HEK293 (cell line): Measurements from ENCODE around the gene CTAGE1.

Experiments used
- CTCF ChIA-PET: fragments of 350-600 bp; formaldehyde crosslinking; extraction: SDS; loops from one replicate; lab custom pipeline; 2021; ENCODE audit warnings: antibody characterized with exemption; lab: Yijun Ruan, JAX
- POLR2A ChIA-PET: fragments of 300-600 bp; formaldehyde crosslinking; extraction: SDS; loops from one replicate; lab custom pipeline; 2020; ENCODE audit warnings: antibody characterized with exemption, inconsistent platforms; lab: Yijun Ruan, JAX
- H3K27ac ChIP-seq: fragments of 200-500 bp; sonication (Bioruptor generic); 2 replicates; pipeline ENCODE4 v1.5.1; 2014; ENCODE audit warnings: low read depth, low read length, control low read depth, inconsistent platforms; ENCODE audit errors: extremely low read depth
- H3K36me3 ChIP-seq, 2 experiments: fragments of 200-500 bp in 1 of 2; sonication (Bioruptor generic) in 1 of 2; 1 replicate in 1 of 2; 2 replicates in 1 of 2; pipeline ENCODE4 v1.5.1; 2014 to 2017; ENCODE audit warnings: inconsistent platforms in 2 of 2, low read length in 2 of 2; ENCODE audit not compliant: control insufficient read depth in 2 of 2, insufficient read depth in 1 of 2
- H3K4me1 ChIP-seq: fragments of 200-500 bp; sonication (Bioruptor generic); 2 replicates; pipeline ENCODE4 v1.5.1; 2014; ENCODE audit warnings: mild to moderate bottlenecking, low read length, inconsistent platforms; ENCODE audit not compliant: control insufficient read depth, insufficient read depth
- H3K4me3 ChIP-seq: 2 replicates; pipeline ENCODE4 v1.5.1; 2011; ENCODE audit warnings: low read depth, mild to moderate bottlenecking, control low read depth, low read length, moderate library complexity
- H3K9me3 ChIP-seq: fragments of 200-500 bp; sonication (Bioruptor generic); 2 replicates; pipeline ENCODE4 v1.5.1; 2014; ENCODE audit warnings: low read depth, low read length, inconsistent platforms; ENCODE audit not compliant: control insufficient read depth, insufficient read depth
- GLI2 ChIP-seq: fragments of 450-650 bp; formaldehyde crosslinking; IDR thresholded peaks from 2 replicates; pipeline ENCODE4; 2017; ENCODE audit warnings: missing biosample characterization, missing genetic modification characterization, low read depth, borderline replicate concordance
- TCF7L2 ChIP-seq: IDR thresholded peaks from 2 replicates; pipeline ENCODE4 v1.6.1; 2011; ENCODE audit warnings: low read depth, mild to moderate bottlenecking, inconsistent platforms, low read length, moderate library complexity, borderline replicate concordance
- ZNF114 ChIP-seq: fragments of 450-650 bp; formaldehyde crosslinking; IDR thresholded peaks from 2 replicates; pipeline ENCODE4 v1.5.0; 2017; ENCODE audit warnings: missing biosample characterization, missing genetic modification characterization
- ZNF24 ChIP-seq: fragments of 450-650 bp; formaldehyde crosslinking; IDR thresholded peaks from 2 replicates; pipeline ENCODE4 v1.5.1; 2016; ENCODE audit warnings: missing biosample characterization, missing genetic modification characterization
- ZNF350 ChIP-seq: fragments of 450-650 bp; formaldehyde crosslinking; IDR thresholded peaks from 2 replicates; pipeline ENCODE4 v1.5.0; 2017; ENCODE audit warnings: missing biosample characterization, mild to moderate bottlenecking, missing genetic modification characterization
- ZNF354C ChIP-seq: fragments of 450-650 bp; formaldehyde crosslinking; IDR thresholded peaks from 2 replicates; pipeline ENCODE4 v1.5.1; 2016; ENCODE audit warnings: missing biosample characterization, missing genetic modification characterization, low read depth, borderline replicate concordance
- ZNF629 ChIP-seq: fragments of 450-650 bp; formaldehyde crosslinking; IDR thresholded peaks from 2 replicates; pipeline ENCODE4 v1.5.1; 2017; ENCODE audit warnings: missing biosample characterization, missing genetic modification characterization
- ZNF76 ChIP-seq: fragments of 450-650 bp; formaldehyde crosslinking; IDR thresholded peaks from 2 replicates; pipeline ENCODE4; 2016; ENCODE audit warnings: low read depth, missing biosample characterization, missing genetic modification characterization, borderline replicate concordance
- ZNF776 ChIP-seq: fragments of 450-650 bp; formaldehyde crosslinking; IDR thresholded peaks from 2 replicates; pipeline ENCODE4 v1.5.0; 2017; ENCODE audit warnings: missing biosample characterization, missing genetic modification characterization, borderline replicate concordance
- ZNF785 ChIP-seq: fragments of 450-650 bp; formaldehyde crosslinking; IDR thresholded peaks from 2 replicates; pipeline ENCODE4 v1.5.1; 2016; ENCODE audit warnings: missing biosample characterization, missing genetic modification characterization
- ZNF791 ChIP-seq: fragments of 450-650 bp; formaldehyde crosslinking; IDR thresholded peaks from 2 replicates; pipeline ENCODE4 v1.5.1; 2016; ENCODE audit warnings: missing biosample characterization, missing genetic modification characterization
- TF ChIP-seq, protein P1 (sequence below): fragments of 450-650 bp; formaldehyde crosslinking; IDR thresholded peaks from 2 replicates; pipeline ENCODE4 v1.5.1; 2016; ENCODE audit warnings: missing biosample characterization, missing genetic modification characterization
- TF ChIP-seq, protein P2 (sequence below): fragments of 450-650 bp; formaldehyde crosslinking; IDR thresholded peaks from 2 replicates; pipeline ENCODE4 v1.5.1; 2016; ENCODE audit warnings: missing biosample characterization, missing genetic modification characterization, borderline replicate concordance
- TF ChIP-seq, protein P3 (sequence below): fragments of 450-650 bp; formaldehyde crosslinking; IDR thresholded peaks from 2 replicates; pipeline ENCODE4 v1.5.1; 2016; ENCODE audit warnings: missing biosample characterization, missing genetic modification characterization
- TF ChIP-seq, protein P4 (sequence below): fragments of 450-650 bp; formaldehyde crosslinking; IDR thresholded peaks from 2 replicates; pipeline ENCODE4 v1.5.1; 2016; ENCODE audit warnings: missing biosample characterization, missing genetic modification characterization
- TF ChIP-seq, protein P5 (sequence below): fragments of 450-650 bp; formaldehyde crosslinking; IDR thresholded peaks from 2 replicates; pipeline ENCODE4 v1.5.1; 2016; ENCODE audit warnings: missing biosample characterization, missing genetic modification characterization, borderline replicate concordance
- TF ChIP-seq, protein P6 (sequence below): fragments of 450-650 bp; formaldehyde crosslinking; IDR thresholded peaks from 2 replicates; pipeline ENCODE4 v1.5.1; 2016; ENCODE audit warnings: missing biosample characterization, missing genetic modification characterization
- TF ChIP-seq, protein P7 (sequence below): fragments of 450-650 bp; formaldehyde crosslinking; IDR thresholded peaks from 2 replicates; pipeline ENCODE4 v1.5.1; 2016; ENCODE audit warnings: missing biosample characterization, missing genetic modification characterization

CTAGE1 gene

DNA sequence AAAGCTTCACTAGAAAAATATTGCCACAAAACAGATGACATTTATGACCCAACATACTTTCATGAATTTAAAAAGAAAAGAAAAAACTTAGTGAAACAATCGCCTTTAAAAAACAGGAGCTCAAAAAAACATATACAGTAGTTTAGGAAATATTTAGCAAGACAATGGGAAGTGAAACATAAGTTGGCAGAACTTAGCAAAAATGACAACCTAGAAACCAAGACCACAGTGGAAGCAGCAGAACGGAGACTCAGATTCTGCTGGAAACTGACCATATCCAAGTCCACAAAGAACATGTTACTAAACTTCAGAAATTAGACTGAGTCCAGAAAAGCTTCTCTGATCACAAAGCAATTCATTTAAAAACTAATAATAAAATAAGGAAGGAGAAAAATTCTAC lies 41.8 kb upstream of the CTAGE1 start:
- POLR2A ChIA-PET = no interaction called here

DNA sequence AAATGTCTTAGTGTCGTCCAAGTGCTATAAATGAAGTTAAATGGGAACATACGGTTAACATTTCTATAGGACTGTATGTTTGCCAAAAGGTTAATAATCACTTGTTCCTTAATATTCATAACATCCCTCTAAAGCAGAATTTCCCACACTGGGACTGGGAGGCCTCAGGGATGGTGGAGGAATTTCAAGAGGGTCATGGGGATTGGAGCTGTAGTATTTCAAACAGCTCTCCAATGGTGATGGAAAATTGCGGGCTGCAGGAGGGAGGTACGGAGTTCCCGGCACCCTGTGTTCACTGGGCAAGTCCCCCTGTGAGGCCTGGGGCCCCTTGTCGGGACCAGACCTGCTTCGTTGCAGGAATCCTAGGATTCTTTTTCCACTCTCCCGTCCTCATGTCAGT lies 39.8 kb upstream of the CTAGE1 start:
- TF ChIP-seq ZNF785 (tag by site-specific recombination) = no peak
- TF ChIP-seq TCF7L2 = no peak
- TF ChIP-seq, protein P1, sequence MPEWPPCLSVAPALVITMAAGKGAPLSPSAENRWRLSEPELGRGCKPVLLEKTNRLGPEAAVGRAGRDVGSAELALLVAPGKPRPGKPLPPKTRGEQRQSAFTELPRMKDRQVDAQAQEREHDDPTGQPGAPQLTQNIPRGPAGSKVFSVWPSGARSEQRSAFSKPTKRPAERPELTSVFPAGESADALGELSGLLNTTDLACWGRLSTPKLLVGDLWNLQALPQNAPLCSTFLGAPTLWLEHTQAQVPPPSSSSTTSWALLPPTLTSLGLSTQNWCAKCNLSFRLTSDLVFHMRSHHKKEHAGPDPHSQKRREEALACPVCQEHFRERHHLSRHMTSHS (tag by site-specific recombination) = no peak
- no peaks in the 10 kb centered on the region for H3K4me1 ChIP-seq
- CTCF ChIA-PET = no interaction called here

More for the DNA sequence above, 41.8 kb upstream of the CTAGE1 start:
- H3K27ac ChIP-seq = no peak overlapping the region
- no peaks in the 10 kb centered on the region for H3K36me3 ChIP-seq
- no peaks in the 10 kb centered on the region for H3K9me3 ChIP-seq
- CTCF ChIA-PET = interaction anchor here (0.6 to 1.3 kb wide), 3 partner anchors 34 to 652 kb away, joined by 3 read pairs; no protein-coding TSS in a partner anchor
- H3K4me3 ChIP-seq = no peak overlapping the region
- H3K4me1 ChIP-seq = no peaks in the 10 kb centered on the region
- TF ChIP-seq ZNF354C (tag by site-specific recombination) (no peak), GLI2 (no peak), ZNF350 (tag by site-specific recombination) (no peak), ZNF76 (tag by site-specific recombination) (no peak), ZNF629 (tag by site-specific recombination) (no peak), ZNF791 (no peak), ZNF24 (tag by site-specific recombination) (no peak)
- TF ChIP-seq, protein P2, sequence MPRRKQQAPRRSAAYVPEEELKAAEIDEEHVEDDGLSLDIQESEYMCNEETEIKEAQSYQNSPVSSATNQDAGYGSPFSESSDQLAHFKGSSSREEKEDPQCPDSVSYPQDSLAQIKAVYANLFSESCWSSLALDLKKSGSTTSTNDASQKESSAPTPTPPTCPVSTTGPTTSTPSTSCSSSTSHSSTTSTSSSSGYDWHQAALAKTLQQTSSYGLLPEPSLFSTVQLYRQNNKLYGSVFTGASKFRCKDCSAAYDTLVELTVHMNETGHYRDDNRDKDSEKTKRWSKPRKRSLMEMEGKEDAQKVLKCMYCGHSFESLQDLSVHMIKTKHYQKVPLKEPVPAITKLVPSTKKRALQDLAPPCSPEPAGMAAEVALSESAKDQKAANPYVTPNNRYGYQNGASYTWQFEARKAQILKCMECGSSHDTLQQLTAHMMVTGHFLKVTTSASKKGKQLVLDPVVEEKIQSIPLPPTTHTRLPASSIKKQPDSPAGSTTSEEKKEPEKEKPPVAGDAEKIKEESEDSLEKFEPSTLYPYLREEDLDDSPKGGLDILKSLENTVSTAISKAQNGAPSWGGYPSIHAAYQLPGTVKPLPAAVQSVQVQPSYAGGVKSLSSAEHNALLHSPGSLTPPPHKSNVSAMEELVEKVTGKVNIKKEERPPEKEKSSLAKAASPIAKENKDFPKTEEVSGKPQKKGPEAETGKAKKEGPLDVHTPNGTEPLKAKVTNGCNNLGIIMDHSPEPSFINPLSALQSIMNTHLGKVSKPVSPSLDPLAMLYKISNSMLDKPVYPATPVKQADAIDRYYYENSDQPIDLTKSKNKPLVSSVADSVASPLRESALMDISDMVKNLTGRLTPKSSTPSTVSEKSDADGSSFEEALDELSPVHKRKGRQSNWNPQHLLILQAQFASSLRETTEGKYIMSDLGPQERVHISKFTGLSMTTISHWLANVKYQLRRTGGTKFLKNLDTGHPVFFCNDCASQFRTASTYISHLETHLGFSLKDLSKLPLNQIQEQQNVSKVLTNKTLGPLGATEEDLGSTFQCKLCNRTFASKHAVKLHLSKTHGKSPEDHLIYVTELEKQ = no peak
- TF ChIP-seq, protein P3, sequence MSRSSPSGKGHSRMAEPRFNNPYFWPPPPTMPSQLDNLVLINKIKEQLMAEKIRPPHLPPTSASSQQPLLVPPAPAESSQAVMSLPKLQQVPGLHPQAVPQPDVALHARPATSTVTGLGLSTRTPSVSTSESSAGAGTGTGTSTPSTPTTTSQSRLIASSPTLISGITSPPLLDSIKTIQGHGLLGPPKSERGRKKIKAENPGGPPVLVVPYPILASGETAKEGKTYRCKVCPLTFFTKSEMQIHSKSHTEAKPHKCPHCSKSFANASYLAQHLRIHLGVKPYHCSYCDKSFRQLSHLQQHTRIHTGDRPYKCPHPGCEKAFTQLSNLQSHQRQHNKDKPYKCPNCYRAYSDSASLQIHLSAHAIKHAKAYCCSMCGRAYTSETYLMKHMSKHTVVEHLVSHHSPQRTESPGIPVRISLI (tag by site-specific recombination) = no peak

DNA sequence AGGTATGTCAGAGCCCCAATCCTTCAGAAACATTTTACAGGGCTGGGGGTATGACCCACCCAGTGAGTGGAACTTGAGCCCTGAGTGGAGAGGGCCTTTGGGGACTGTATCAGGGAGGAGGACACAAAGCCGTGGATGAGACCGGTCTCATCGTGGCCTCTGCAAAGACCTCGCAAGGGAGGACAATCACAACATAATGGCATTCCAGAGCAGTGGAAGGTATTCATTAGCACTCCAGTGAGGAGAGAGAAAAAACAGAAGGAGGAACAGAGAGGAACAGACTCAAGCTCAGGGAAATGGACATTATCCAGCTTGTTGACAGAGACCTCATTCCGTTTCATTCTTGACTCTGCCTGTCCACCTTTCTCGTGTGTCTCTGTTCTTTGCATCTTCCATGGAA lies 38.8 kb upstream of the CTAGE1 start:
- H3K4me3 ChIP-seq = no peak overlapping the region
- POLR2A ChIA-PET = no interaction called here
- TF ChIP-seq, protein P4, sequence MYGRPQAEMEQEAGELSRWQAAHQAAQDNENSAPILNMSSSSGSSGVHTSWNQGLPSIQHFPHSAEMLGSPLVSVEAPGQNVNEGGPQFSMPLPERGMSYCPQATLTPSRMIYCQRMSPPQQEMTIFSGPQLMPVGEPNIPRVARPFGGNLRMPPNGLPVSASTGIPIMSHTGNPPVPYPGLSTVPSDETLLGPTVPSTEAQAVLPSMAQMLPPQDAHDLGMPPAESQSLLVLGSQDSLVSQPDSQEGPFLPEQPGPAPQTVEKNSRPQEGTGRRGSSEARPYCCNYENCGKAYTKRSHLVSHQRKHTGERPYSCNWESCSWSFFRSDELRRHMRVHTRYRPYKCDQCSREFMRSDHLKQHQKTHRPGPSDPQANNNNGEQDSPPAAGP (tag by site-specific recombination) = no peak
- TF ChIP-seq, protein P5, sequence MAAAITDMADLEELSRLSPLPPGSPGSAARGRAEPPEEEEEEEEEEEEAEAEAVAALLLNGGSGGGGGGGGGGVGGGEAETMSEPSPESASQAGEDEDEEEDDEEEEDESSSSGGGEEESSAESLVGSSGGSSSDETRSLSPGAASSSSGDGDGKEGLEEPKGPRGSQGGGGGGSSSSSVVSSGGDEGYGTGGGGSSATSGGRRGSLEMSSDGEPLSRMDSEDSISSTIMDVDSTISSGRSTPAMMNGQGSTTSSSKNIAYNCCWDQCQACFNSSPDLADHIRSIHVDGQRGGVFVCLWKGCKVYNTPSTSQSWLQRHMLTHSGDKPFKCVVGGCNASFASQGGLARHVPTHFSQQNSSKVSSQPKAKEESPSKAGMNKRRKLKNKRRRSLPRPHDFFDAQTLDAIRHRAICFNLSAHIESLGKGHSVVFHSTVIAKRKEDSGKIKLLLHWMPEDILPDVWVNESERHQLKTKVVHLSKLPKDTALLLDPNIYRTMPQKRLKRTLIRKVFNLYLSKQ (tag by site-specific recombination) = no peak
- TF ChIP-seq ZNF354C (tag by site-specific recombination) (no peak), ZNF776 (tag by site-specific recombination) (no peak), ZNF114 (tag by site-specific recombination) (no peak)
- TF ChIP-seq, protein P6, sequence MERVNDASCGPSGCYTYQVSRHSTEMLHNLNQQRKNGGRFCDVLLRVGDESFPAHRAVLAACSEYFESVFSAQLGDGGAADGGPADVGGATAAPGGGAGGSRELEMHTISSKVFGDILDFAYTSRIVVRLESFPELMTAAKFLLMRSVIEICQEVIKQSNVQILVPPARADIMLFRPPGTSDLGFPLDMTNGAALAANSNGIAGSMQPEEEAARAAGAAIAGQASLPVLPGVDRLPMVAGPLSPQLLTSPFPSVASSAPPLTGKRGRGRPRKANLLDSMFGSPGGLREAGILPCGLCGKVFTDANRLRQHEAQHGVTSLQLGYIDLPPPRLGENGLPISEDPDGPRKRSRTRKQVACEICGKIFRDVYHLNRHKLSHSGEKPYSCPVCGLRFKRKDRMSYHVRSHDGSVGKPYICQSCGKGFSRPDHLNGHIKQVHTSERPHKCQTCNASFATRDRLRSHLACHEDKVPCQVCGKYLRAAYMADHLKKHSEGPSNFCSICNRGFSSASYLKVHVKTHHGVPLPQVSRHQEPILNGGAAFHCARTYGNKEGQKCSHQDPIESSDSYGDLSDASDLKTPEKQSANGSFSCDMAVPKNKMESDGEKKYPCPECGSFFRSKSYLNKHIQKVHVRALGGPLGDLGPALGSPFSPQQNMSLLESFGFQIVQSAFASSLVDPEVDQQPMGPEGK (tag by site-specific recombination) = no peak
- TF ChIP-seq, protein P7, sequence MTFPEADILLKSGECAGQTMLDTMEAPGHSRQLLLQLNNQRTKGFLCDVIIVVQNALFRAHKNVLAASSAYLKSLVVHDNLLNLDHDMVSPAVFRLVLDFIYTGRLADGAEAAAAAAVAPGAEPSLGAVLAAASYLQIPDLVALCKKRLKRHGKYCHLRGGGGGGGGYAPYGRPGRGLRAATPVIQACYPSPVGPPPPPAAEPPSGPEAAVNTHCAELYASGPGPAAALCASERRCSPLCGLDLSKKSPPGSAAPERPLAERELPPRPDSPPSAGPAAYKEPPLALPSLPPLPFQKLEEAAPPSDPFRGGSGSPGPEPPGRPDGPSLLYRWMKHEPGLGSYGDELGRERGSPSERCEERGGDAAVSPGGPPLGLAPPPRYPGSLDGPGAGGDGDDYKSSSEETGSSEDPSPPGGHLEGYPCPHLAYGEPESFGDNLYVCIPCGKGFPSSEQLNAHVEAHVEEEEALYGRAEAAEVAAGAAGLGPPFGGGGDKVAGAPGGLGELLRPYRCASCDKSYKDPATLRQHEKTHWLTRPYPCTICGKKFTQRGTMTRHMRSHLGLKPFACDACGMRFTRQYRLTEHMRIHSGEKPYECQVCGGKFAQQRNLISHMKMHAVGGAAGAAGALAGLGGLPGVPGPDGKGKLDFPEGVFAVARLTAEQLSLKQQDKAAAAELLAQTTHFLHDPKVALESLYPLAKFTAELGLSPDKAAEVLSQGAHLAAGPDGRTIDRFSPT (tag by site-specific recombination) = no peak

More for the DNA sequence above, 39.8 kb upstream of the CTAGE1 start:
- no peak overlapping the region for H3K4me3 ChIP-seq
- H3K9me3 ChIP-seq = no peaks in the 10 kb centered on the region
- no peak overlapping the region for H3K27ac ChIP-seq
- H3K36me3 ChIP-seq = no peaks in the 10 kb centered on the region
- POLR2A ChIA-PET = no interaction called here

More for the DNA sequence above, 38.8 kb upstream of the CTAGE1 start:
- CTCF ChIA-PET = no interaction called here
- H3K9me3 ChIP-seq = no peaks in the 10 kb centered on the region
- H3K4me1 ChIP-seq = no peaks in the 10 kb centered on the region
- H3K27ac ChIP-seq = no peak overlapping the region
- no peaks in the 10 kb centered on the region for H3K36me3 ChIP-seq
